ENCODE measurements around the gene KCNK6.
"Not testable (repeated sequence)": the region's sequence is repeated elsewhere in the genome, so short reads cannot be mapped to it uniquely, and the experiment has no call there.

The KCNK6 gene

GRCh38 chr19:38333245-38333644, 13.6 kb downstream of the KCNK6 start:
- DNase-seq (ENCODE audit: low read depth, low spot score), result no peak
- no peak overlapping the region for H3K4me3 ChIP-seq (ENCODE audit: low read depth, low read length)
- ChIA-PET CTCF (interaction anchor here (1.9 to 10.2 kb wide), 3 partner anchors 91 to 108 kb away, joined by 6 to 298 read pairs (median 94); no protein-coding TSS in a partner anchor), POLR2A (interaction anchor here (1.0 kb wide), 1 partner anchor 87 kb away, joined by 6 read pairs; no protein-coding TSS in a partner anchor)
- TF ChIP-seq CTCF (IDR thresholded peaks at IDR 0.05; ENCODE audit: insufficient read depth, low read length, missing control alignments), result no peak

GRCh38 chr19:38335949-38336637, 16.4 kb downstream of the KCNK6 start:
- peak overlapping the region; percentile 89 for H3K4me3 ChIP-seq (ENCODE audit: low read depth, low read length)
- no peak for TF ChIP-seq CTCF (IDR thresholded peaks at IDR 0.05; ENCODE audit: insufficient read depth, low read length, missing control alignments)
- CTCF ChIA-PET, result interaction anchor here (0.6 to 10.2 kb wide), 23 partner anchors 9 to 433 kb away, joined by 3 to 298 read pairs (median 4); partner anchors contain the start of genes EIF3K, GGN, KCNK6 and PPP1R14A
- DNase-seq (ENCODE audit: low read depth, low spot score), result peak; percentile 44
- POLR2A ChIA-PET, result interaction anchor here (0.7 to 0.8 kb wide), 3 partner anchors 17 to 54 kb away, joined by 4 read pairs; partner anchors contain the start of genes KCNK6 and PSMD8

- peak; percentile 24 for DNase-seq (ENCODE audit: low read depth, low spot score)
- H3K4me3 ChIP-seq (ENCODE audit: low read depth, low read length), result peak overlapping the region; percentile 89
- TF ChIP-seq CTCF (IDR thresholded peaks at IDR 0.05; ENCODE audit: insufficient read depth, low read length, missing control alignments), result no peak
- CTCF ChIA-PET, result interaction anchor here (0.7 to 10.2 kb wide), 12 partner anchors 9 to 434 kb away, joined by 3 to 298 read pairs (median 12); partner anchors contain the start of genes PPP1R14A and PSMD8
- POLR2A ChIA-PET, result interaction anchor here (0.8 kb wide), 1 partner anchor 17 kb away, joined by 4 read pairs; the partner anchor contains the start of gene KCNK6
Measured at GRCh38 chr19:38336638-38337359, 17.2 kb downstream of the KCNK6 start.

- TF ChIP-seq CTCF (IDR thresholded peaks at IDR 0.05; ENCODE audit: insufficient read depth, low read length, missing control alignments), result no peak
- DNase-seq (ENCODE audit: low read depth, low spot score), result no peak
- ChIA-PET CTCF (interaction anchor here (0.7 to 10.2 kb wide), 6 partner anchors 9 to 435 kb away, joined by 3 to 94 read pairs (median 16); no protein-coding TSS in a partner anchor), POLR2A (no interaction called here)
- peak overlapping the region; percentile 89 for H3K4me3 ChIP-seq (ENCODE audit: low read depth, low read length)
Measured at GRCh38 chr19:38337360-38337653, 17.7 kb downstream of the KCNK6 start.

- CTCF ChIA-PET, result interaction anchor here (2.9 to 10.2 kb wide), 2 partner anchors 95 to 106 kb away, joined by 17 to 94 read pairs; no protein-coding TSS in a partner anchor
- DNase-seq (ENCODE audit: low read depth, low spot score); POLR2A ChIA-PET; H3K4me3 ChIP-seq (ENCODE audit: low read depth, low read length): not testable (repeated sequence)
Measured at GRCh38 chr19:38339011-38339410, 19.4 kb downstream of the KCNK6 start.

GRCh38 chr19:38340927-38341326, 21.3 kb downstream of the KCNK6 start:
- POLR2A ChIA-PET, result no interaction called here
- H3K4me3 ChIP-seq (ENCODE audit: low read depth, low read length), result no peak overlapping the region
- no peak for DNase-seq (ENCODE audit: low read depth, low spot score)
- TF ChIP-seq CTCF (IDR thresholded peaks at IDR 0.05; ENCODE audit: insufficient read depth, low read length, missing control alignments), result no peak
- CTCF ChIA-PET, result no interaction called here

All from AG04449 (cell line).